GM19240 (cell line): Measurements from ENCODE around the gene PPP1R3F.
A peak's percentile ranks its signal among the peaks of the same experiment; 100 is the strongest.

Experiments used
- DNase-seq: peaks from one replicate; pipeline ENCODE4 v3.0.0; 2011; ENCODE audit warnings: low spot score; ENCODE audit not compliant: insufficient read length

Gene PPP1R3F

GRCh38 chrX:49247916-49248811, 21.4 kb upstream of the PPP1R3F start:
- DNase-seq: no peak

GRCh38 chrX:49249071-49249470, 20.5 kb upstream of the PPP1R3F start:
- DNase-seq: no peak

GRCh38 chrX:49249616-49250015, 20.0 kb upstream of the PPP1R3F start:
- DNase-seq: no peak

DNA sequence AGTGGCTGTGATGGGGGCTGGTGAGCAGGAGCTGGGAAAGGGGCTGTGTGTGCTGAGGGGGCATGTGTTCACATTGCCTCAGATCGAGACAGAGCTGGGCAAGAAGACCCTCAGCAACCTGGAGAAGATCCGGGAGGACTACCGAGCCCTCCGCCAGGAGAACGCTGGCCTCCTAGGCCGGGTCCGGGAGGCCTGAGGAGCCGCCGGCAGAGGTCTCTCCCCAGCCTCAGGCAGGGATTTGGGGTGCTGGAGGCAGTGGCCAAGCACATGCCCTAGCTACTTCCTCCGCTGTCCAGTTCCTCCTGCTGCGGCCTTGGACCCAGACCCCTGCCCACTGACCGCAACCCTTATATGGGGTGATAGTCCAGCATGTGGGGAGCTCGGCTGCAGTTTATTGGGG, 19.5 kb upstream of the PPP1R3F start:
- no peak for DNase-seq

DNA sequence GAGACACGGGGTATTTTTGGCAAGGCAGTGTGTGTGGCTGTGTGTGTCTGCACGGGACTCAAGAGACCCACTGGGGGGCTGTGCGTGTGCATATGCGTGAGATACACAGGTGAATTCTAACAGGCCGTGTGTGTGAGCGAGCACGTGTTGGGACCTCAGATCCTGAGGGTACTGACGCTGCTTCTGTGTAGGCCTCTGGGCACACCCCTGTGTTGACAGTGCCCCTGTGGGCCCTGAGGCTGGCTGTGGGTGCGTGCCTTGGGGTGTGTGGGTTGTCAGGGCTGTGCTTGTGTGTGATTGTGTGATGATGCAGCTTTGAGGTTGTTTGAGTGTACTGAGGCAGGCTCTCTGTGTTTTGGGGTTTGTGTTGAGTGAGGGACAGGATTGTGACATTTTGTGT, 19.0 kb upstream of the PPP1R3F start:
- no peak for DNase-seq

DNA sequence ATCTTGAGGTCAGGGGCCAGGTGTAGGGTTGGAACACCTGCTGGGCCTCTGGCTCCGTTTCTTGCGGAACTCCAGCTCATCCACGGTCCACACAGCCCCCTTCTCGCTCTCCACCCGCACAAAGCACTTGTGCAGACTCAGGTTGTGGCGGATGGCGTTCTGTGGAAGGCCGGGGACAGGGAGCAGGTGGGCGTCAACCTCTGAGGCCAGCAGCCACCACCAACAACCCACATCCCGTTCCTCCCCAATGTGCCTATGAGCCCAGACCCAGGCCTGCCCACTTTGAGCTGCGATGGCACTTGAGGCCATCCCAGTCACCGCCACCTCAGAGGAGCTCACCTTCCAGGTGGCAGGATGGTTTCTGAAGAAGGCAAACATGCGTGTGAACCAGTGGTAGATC, 18.3 kb upstream of the PPP1R3F start:
- no peak for DNase-seq

DNA sequence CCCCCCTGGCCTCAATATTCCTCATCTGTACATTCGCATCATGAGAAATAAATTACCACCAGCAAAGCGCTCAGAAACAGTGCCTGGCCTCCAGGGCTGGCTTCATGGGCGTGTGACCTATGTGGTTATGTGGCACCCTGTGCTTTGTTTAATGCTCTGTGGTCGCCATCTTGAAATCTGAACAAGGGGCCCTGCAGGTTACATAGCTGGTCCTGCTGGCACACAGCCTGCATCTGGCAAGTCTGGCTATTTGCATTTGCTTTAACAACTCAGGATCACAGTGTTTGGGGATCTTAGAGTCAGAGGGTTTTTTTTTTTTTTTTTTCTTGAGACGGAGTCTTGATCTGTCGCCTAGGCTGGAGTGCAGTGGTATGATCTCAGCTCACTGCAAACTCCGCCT, 15.0 kb upstream of the PPP1R3F start:
- DNase-seq: no peak

GRCh38 chrX:49256268-49256995, 13.2 kb upstream of the PPP1R3F start:
- DNase-seq: no peak

DNA sequence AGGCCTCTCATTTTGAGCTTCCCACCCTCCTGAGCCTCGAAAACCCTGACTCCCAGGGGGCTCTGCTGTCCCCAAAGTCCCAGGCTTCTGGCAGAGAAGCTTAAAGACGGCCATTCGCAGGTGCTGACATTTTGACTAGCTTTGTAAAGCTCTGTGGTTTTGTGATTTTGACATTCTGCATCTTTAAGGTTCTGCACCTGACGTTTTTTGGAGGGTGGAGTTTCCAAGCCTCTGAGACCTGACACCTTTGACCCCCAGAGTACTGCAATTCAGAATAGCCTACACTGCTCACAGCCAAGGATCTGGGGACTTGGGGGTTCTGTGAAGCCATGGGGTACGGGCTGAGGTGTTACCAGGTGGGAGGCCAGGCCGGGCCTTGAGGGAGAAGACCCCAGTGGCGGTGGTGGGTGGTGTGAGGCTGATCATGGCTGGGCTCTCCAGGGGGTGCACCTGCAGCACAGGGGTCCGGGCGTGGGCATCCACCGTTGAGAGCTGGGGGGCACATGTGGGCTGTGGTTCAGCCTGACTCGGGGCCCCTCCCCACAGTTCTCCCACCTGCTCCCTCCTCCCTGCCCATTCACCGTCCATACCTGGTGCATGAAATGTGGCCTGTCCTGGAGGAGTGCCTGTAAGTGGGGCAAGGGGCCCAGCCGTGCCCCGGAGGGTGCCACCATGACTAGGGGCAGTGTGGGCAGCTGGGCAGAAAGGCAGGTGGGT, 12.4 kb upstream of the PPP1R3F start:
- no peak for DNase-seq

- no peak for DNase-seq
These were observed 11.5 kb upstream of the PPP1R3F start for GRCh38 chrX:49257846-49258748.

- DNase-seq: no peak
These were observed 10.9 kb upstream of the PPP1R3F start for GRCh38 chrX:49258749-49259124.

DNA sequence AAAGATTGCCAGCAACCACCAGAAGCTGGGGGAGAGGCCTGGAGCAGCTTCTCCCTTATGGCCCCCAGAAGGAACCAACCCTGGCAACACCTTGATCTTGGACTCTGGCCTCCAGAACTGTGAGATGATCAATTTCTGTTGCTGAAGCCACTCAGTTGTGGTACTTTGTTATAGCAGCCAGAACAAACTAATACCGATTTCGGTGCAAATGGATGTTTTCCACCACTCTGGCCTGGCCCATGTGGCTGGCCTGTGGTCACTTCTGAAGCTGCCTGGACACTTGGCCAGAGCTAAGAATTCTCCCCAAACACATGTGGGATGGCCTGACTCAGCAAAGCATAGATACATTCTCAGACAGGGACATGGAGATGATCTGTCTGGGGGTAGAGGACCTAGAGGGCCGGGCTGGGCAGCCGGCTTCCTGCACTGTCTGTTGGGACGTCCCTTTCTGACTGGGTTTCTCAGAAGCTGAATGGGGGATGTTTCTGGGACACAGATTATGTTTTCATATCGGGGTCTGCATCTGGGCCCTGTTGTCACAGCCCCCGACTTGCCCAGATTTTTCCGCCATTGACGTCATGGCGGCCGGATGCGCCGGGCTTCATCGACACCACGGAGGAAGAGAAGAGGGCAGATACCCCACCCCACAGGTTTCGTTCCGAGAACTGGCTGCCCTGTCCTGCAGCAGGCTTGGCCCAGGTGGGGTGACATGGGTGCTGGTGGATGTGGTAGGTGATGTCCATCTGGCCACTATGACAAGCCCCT, 9.2 kb upstream of the PPP1R3F start:
- DNase-seq: no peak

DNA sequence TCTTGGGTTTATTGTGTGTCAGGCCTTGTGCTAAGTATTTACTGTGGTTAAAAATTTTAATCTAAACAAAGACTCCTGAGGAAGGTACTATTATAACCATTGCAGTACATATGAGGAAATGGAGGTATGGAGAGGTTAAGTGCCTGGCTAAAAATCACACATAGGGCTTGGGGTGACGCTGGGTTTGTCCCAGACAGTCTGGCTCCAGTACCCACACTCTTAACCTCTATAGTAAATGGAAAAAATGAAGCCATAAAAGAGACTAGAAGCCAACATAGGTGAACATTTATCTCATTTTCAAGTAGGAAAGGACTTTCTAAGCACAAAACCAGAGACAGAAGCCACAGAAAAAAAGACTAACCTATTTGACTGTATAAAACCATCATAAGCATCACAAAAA, 7.0 kb upstream of the PPP1R3F start:
- DNase-seq: no peak

DNA sequence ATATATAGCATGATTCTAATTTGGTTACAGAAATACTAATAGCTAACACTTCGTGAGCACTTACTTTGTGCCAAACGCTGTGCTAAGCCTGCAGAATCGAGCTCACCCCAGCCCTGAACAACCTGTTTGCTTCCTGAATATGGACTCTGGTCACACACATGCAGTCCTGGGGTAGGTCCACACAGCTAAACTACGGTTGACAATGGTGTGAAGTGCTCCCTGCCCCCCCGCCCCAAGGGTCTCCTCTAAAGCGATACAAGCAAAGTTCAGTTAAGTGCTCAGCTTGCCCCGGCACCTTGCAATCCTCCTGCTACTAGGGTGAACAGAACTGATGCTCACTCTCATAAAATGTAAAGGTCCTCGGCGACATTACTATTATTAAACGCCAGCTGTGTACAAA, 6.0 kb upstream of the PPP1R3F start:
- DNase-seq: no peak

DNA sequence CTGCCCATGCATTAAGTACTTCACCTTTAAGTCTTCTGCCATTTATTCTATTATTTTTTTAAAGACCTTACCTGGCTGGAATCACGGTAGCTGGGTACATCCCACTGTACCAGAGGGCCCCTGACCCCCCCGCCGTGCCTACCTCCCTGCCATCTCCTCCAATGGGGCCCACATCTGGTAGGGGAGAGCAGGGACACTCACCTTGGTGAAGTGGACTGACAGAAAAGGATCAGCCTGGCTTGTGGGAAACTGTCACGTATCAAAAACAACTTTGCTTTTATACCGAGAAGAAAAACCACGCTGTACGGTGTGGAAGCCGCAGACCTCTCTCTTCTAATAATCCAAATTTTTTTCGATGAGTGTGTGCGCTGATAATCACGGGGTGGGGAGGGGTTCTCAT, 5.1 kb upstream of the PPP1R3F start, which contains the start of gene FOXP3:
FOXP3 (minus strand) TSS at position 251 of the 400 bp plus-strand sequence. CDS start 6,205 bp downstream, outside the sequence.
- DNase-seq: no peak

DNA sequence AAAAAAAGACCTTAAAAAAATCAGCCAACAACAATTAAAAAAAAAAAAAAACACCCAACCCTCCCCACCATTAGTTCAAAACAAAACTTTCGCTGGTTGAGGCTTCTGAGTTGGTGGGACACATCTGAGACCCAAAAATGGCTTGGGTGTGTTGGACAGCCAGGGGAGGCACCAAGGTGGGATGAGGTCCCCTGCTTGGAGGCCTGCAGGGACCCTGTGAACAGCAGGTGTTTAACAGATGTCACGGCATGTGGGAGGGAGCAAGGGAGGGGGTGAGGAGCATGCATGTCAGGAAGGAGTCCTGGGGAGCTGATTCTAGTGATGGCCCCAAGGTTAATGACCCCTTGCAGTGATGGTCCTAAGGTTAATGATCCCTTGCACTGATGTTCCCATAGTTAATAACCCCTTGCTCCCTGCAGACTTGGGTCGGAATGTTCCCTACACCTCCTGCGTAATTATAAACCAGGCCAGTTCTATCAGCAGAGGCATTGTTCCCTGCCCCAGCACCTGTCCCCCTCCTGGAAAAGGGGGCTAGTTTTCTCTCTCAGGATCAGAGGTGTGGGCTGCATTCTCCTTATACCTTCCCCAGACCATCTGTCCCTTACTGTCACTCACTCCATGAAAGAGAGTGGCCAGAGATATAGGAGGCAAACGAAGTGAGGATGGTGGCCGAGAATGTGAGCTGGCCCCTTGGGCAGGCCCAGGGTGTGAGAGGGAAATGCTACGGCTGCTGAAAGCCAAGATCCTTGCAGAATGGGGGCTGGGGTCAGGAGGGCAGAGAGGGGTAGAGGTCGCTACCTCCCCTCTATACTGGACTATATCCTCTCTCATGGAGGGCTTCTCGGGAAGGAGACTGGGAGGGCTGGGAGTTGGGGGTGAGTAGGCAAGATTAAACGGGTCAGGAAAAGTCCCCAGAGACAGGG, 2.8 kb upstream of the PPP1R3F start:
- no peak for DNase-seq

GRCh38 chrX:49268702-49269009, 937 bp upstream of the PPP1R3F start:
- no peak for DNase-seq

DNA sequence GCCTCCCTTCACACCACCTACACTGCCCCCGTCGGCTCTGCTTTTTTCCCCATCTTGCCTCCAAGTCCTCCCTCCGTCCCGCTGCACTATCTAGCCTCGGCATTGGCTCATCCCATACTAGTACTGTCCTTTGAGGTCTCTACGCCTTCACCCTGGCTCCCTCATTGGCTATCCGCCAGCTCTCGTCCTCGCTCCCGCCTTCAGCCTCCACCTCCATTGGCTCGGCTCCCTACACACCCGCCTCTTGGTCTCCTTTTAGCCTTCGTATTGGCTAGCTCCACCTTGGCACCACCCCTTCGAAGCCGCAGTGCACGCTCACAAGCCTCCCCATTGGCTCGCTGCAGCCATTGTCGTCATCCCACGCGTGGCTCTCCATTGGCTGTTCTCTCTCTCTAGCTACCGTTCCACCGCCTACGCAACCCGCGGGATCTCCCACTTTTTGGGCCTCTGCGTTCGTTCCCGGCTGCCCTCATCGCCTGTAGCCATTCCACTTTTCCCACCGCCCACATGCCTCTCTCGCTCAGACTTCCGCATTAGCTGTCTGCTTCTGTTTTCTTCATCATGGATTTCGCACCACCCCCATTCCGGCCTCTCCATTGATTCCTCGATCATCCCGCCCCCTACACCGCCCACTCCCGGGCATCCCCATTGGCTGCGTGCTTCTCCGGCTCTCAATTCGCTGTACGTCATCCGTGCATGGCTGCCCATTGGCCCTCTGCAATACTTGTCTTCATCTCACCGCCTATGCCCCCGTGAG, 405 bp upstream of the PPP1R3F start:
- peak; percentile 80 for DNase-seq
